Kidney tubule cell (primary cell): ENCODE results near the gene TENM4.
A peak's percentile ranks its signal among the peaks of the same experiment; 100 is the strongest.
"Not testable (repeated sequence)": the region's sequence is repeated elsewhere in the genome, so short reads cannot be mapped to it uniquely, and the experiment has no call there.

Experiments used
- DNase-seq: peaks from one replicate; pipeline ENCODE4 v3.0.0-alpha.2; 2018; ENCODE audit warnings: low spot score

Gene TENM4

GRCh38 chr11:79208126-79208525 lies 232.7 kb downstream of the TENM4 start:
- DNase-seq = peak; percentile 33

DNA sequence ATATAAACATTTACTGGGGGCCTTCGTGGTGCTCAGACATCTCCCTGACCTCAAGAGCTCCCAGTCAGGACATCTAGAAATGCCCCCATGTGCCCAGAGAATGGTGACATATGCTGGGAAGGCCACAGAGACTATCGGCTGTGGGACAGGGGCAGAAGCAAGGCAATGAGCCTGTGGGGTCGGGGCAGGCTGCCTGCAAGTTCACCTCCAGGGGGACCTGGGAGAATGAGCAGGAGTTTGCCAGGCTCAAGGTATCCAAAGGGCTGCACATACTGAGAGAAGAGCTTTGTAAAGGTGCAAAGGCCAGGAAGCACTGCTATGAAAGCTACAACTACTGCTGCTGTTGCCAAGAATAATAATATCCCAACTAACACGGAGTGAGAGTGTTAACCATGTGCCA lies 233.9 kb downstream of the TENM4 start:
- no peak for DNase-seq

DNA sequence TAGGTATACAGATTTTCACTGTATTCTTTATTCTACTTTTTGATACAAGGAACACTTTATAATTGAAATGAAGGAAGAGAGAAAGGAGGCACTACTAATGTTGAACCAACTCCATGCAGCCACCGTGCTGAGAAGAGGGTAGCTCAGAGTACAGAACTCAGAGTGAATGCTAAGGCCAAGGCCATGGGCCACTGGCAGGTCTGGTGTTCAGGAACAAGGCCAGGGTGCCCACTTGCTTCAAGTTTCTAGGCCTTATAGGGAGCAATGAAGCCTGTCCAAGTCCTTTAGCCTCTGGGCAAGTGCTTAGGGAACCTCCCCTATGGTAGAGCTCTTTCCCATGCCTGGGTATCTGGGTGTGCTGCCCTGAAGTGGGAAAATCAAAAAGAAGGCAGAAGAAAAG lies 235.0 kb downstream of the TENM4 start:
- DNase-seq = no peak

DNA sequence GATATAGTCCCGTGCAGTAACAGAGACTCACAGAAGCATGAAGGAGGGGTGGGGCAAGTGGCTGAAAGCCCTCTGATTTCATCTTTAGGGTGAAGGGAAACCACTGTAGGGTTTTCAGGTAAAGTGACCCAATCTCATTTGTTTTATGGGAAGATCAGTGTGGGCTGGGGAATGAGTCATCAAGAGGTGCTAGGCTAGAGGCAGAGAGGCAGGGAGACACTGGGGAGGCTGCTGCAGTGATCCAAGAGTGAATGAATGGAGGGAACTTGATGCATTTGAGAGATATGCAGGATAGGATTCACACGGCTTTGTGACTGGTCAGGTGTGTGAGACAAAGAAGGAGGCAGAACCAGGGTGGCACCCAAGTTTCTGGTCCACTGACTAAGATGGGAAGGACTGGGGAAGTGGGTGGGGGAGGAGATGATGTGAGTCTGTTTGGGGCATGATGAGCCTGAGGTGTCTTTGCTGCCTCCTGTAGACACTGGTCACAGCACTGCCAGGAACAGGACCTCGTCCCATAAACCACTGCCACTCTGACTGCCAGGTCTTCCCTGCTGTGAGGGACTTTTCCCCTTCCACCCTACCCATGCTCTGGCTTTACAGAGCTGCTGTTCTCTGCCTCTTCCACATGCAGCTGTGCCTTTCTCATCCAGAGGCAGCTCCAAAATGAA lies 239.0 kb downstream of the TENM4 start:
- peak; percentile 77 for DNase-seq

GRCh38 chr11:79200398-79201070 lies 240.3 kb downstream of the TENM4 start:
- peak; percentile 32 for DNase-seq

- no peak for DNase-seq
Observed at GRCh38 chr11:79199729-79200354, 241.0 kb downstream of the TENM4 start.

- DNase-seq = peak; percentile 41
Observed at GRCh38 chr11:79198898-79199250, 242.0 kb downstream of the TENM4 start.

GRCh38 chr11:79198203-79198897 lies 242.5 kb downstream of the TENM4 start:
- DNase-seq = no peak

DNA sequence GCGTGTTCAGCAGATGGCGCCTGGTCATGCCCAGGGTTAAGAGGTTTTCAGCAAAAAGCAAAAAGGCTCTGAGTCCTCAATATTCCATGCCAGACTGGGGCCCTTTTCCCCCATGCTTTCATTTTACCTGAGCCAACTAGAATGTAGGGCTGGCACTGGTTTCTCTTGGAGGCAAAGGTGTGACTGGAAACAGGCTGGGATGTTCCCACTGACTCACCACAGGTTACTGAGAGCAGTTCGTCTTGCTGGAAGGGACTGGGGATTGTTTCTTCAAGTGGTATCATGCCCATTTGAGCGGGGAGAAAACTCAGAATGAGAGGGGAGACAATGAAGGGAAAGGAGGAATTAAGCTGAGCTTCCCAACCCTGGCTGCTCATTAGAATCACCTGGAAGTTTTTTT lies 243.9 kb downstream of the TENM4 start:
- no peak for DNase-seq

- no peak for DNase-seq
Observed at GRCh38 chr11:79195209-79195608, 245.6 kb downstream of the TENM4 start.

DNA sequence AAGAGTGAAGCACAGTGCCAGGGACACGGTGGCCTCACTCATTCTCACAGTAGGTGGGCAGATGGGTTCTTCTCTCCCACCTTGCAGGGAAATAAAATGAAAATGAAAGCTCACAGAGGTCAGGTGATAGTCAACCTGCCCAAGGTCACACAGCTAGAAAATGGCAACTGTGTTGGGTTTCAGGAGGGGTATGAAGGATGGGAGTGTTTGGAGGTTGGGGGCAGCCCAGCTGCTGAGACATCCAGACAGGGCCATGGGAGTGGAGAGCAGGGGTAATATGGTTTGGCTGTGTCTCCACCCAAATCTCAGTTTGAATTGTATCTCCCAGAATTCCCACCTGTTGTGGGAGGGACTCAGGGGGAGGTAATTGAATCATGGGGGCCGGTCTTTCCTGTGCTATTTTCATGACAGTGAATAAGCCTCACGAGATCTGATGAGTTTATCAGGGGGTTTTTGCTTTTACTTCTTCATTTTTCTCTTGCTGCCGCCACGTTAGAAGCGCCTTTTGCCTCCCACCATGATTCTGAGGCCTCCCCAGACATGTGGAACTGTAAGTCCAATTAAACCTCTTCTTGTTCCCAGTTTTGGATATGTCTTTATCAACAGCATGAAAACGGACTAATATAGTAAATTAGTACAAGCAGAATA lies 247.0 kb downstream of the TENM4 start:
- DNase-seq = no peak

- DNase-seq = no peak
Observed at GRCh38 chr11:79192836-79193235, 248.0 kb downstream of the TENM4 start.

DNA sequence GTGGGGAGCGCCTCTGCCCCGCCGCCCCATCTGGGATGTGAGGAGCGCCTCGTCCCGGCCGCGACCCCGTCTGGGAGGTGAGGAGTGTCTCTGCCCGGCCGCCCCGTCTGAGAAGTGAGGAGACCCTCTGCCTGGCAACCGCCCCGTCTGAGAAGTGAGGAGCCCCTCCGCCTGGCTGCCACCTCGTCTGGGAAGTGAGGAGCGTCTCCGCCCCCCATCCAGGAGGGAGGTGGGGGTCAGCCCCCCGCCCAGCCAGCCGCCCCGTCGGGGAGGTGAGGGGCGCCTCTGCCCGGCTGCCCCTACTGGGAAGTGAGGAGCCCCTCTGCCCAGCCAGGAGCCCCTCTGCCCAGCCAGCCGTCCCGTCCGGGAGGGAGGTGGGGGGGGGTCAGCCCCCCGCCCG lies 249.1 kb downstream of the TENM4 start:
- DNase-seq = not testable (repeated sequence)

DNA sequence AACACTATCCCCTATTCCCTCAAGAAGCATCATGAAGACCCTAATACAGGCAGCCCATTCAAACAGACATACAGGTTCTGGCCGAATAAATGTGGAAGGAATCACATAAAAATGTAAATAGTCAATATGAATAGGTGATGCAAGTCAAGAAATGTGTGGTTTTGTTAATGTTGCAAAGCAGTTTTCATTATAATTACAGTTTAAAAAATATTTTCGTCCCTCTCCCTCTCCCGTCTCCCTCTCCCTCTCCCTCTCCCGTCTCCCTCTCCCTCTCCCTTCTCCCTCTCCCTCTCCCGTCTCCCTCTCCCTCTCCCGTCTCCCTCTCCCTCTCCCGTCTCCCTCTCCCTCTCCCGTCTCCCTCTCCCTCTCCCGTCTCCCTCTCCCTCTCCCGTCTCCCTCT lies 250.3 kb downstream of the TENM4 start:
- DNase-seq = not testable (repeated sequence)

DNA sequence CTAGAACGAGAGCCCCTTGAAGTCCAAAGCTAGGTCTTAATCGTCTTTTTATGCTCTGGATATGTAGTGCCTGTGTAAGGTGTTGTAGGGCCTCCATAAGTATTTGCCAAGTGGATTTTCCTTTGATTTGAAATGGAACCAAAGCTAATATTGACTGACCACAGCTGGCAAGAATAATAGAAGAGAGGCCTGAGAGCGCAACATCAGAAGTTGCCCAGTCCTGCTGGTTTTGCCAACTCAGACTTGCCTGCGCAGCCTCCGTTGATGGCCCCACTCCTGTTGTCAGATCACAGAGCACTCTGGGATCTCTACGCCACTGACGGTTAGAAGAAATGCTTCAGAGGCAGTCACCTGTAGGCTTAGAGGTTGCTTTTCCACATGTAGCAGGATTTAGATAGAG lies 251.2 kb downstream of the TENM4 start:
- no peak for DNase-seq

DNA sequence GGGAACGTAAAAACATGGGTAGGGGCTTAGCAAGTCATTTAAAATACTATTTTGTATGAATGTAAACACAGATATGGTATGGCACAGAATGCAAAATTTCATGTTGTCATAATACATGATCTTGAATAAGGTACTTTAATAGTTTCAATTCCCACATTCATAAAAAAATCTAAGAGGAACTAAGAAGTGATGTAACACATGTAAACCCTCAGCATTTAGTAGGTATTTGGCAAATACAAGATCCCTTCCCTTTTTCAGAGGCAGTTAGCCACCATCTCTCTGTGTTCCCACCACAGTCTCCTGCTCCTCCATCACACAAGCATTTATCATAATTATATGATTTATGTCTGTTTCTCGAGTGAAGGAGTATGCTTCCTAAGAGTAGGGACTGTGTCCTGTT lies 251.8 kb downstream of the TENM4 start:
- DNase-seq = no peak

DNA sequence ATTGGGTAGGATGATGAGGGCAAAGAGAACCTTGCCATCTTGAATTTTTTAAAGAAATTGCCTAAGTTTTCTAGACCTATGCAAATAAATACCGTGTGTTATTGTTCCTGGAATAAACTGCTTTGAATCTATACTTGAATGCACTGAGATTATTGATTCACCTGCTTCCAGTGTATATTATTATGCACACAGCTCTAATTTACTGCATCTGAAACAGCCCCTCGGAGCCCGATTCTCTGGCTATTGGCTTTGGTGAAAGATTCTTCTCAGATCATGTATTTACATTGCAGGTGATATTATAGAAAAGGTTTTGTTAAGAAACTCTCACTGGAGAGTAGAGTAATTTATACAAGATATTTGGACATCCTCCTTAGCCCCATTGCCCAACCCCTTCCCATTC lies 254.2 kb downstream of the TENM4 start:
- DNase-seq = no peak

DNA sequence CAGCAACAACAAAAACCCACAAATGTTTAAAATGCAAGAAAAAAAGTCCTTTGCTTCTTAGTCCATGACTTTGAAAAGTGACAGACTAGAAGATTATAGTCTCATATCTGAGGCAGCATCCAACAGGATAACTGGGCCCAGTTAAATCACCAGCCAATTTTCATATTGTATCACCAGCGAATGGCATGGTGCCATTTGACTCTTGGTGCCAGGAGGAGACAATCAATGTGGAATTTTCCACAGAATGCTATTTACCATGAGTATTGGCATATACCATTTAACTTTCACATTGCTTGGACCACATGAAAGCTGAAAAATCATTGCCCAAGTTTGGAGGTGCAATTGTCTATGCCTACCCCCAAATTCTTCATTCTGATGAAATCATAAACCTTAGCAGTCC lies 255.5 kb downstream of the TENM4 start:
- DNase-seq = no peak

GRCh38 chr11:79184285-79184684 lies 256.5 kb downstream of the TENM4 start:
- DNase-seq = no peak

DNA sequence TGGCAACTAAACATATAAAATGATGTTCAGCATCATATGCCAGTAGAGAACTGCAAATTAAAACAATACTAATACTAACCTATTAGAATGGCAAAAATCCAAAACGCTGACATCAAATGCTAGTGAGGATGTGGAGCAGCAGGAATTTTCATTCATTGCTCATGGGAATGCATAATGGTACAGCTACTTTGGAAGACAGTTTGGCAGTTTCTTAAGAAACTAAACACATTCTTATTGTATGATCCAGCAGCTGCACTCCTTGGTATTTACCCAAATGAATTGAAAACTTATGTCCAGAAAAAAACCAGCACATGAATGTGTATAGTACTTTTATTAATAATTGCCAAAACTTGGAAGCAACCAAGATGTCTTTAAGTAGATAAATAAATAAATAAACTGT lies 258.0 kb downstream of the TENM4 start:
- peak; percentile 60 for DNase-seq

- no peak for DNase-seq
Observed at GRCh38 chr11:79179087-79179486, 261.7 kb downstream of the TENM4 start.
